ENCODE data around the gene CREB5. TPM values are rescaled to one million over a fixed set of nuclear protein-coding genes. Genes with fewer than 3 reads are reported as not detected.

The CREB5 gene
- total and polyA plus RNA-seq, 2 donors (not counting 3 experiments of a cell fraction or from before 2014, with no cell fraction given) = 19.6 to 28.4 TPM

GRCh38 chr7:28865601-28866144 is 453.4 kb downstream of the CREB5 start:
- CTCF ChIA-PET = no interaction called here
- Histone ChIP-seq H3K36me3 (ENCODE audit: control insufficient read depth in 2 of 2, extremely low read depth in 1 of 2, insufficient read depth in 2 of 2, low read length in 2 of 2) (no peaks in the 10 kb centered on the region), H3K79me2 (ENCODE audit: control insufficient read depth, insufficient read depth, low read length) (no peaks in the 10 kb centered on the region), H3K4me3 (replicated peaks in 1 of 3; ENCODE audit: insufficient read depth in 1 of 3, low read depth in 1 of 3, low read length in 3 of 3) (no peak overlapping the region), H3K4me2 (ENCODE audit: insufficient read depth, low read length) (no peak overlapping the region), H4K20me1 (replicated peaks; ENCODE audit: control insufficient read depth, extremely low read depth, insufficient read depth, low read length) (no peaks in the 10 kb centered on the region), H3K27me3 (ENCODE audit: control insufficient read depth in 2 of 2, insufficient read depth in 2 of 2, low read length in 2 of 2) (peaks cover 4 to 9% of the 10 kb centered on the region in 2 experiments), H3K4me1 (ENCODE audit: control insufficient read depth, extremely low read depth, insufficient read depth, low read length) (no peaks in the 10 kb centered on the region), H3K9me3 (replicated peaks; ENCODE audit: control insufficient read depth, insufficient read depth, low read length) (no peaks in the 10 kb centered on the region), H2AFZ (ENCODE audit: low read depth, low read length) (no peak overlapping the region), H3K27ac (ENCODE audit: insufficient read depth, low read depth, low read length) (no peak overlapping the region), H3K9ac (replicated peaks; ENCODE audit: extremely low read depth, insufficient read depth, low read length) (no peak overlapping the region), H3K9me1 (replicated peaks; ENCODE audit: control insufficient read depth, extremely low read depth, insufficient read depth, low read length) (no peaks in the 10 kb centered on the region)
- no peak for DNase-seq (ENCODE audit: low read depth, low spot score)
- dilution Hi-C loops (cut with MboI; ENCODE audit: extremely low pct_ligation_motif_present, low sequenced_read_pairs) (no loop called here), intact Hi-C loops (cut with micrococcal nuclease) (no loop called here)
- TF ChIP-seq FOS (IDR thresholded peaks at IDR 0.05; ENCODE audit: borderline replicate concordance, insufficient read depth, low read length) (no peak), POLR2A (IDR thresholded peaks at IDR 0.05; ENCODE audit: low read depth, low read length) (no peak), CTCF (IDR thresholded peaks at IDR 0.05; ENCODE audit: extremely low read depth in 1 of 2, insufficient read depth in 1 of 2, low read depth in 1 of 2, low read length in 2 of 2) (no peak), EZH2 (IDR thresholded peaks at IDR 0.05; ENCODE audit: borderline replicate concordance, low read depth, low read length, severe bottlenecking) (no peak), POLR2AphosphoS5 (IDR thresholded peaks at IDR 0.05; ENCODE audit: insufficient read depth, low read depth, low read length) (no peak), GATA2 (IDR thresholded peaks at IDR 0.05; ENCODE audit: insufficient read depth, insufficient read length, low read depth, low read length) (no peak), JUN (IDR thresholded peaks at IDR 0.05; ENCODE audit: borderline replicate concordance, insufficient read depth, insufficient read length, low read depth) (no peak), MAX (IDR thresholded peaks at IDR 0.05; ENCODE audit: insufficient read depth, insufficient read length) (no peak), MYC (IDR thresholded peaks at IDR 0.05; ENCODE audit: low read depth, low read length) (no peak)
- no peak for FAIRE-seq
- POLR2A ChIA-PET = no interaction called here
- no TSS peak for BruUV-seq (replicated peaks)

Data from endothelial cell of umbilical vein (primary cell).